Chondrocyte (in vitro differentiated cells): ENCODE data around the gene SERPINA1. TPM values are rescaled to one million over a fixed set of nuclear protein-coding genes. Genes with fewer than 3 reads are reported as not detected.

Experiments used
- DNase-seq: peaks from one replicate; pipeline ENCODE4 v3.0.0; 2021; ENCODE audit warnings: mixed read lengths, low spot score
- H3K27ac Mint-ChIP-seq: one replicate; pipeline ENCODE4 v1.8.0; 2021; ENCODE audit warnings: mild to moderate bottlenecking, moderate library complexity, mixed read lengths; ENCODE audit not compliant: unreplicated experiment
- H3K27me3 Mint-ChIP-seq: 2 replicates; pipeline ENCODE4 v1.8.0; 2021; ENCODE audit warnings: low read depth, mixed read lengths
- H3K36me3 Mint-ChIP-seq: 2 replicates; pipeline ENCODE4 v1.8.0; 2021; ENCODE audit warnings: low read depth, mixed read lengths
- H3K4me1 Mint-ChIP-seq: 2 replicates; pipeline ENCODE4 v1.8.0; 2021; ENCODE audit warnings: low read depth, mild to moderate bottlenecking, mixed read lengths
- H3K4me3 Mint-ChIP-seq: one replicate; pipeline ENCODE4 v1.8.0; 2021; ENCODE audit warnings: mild to moderate bottlenecking, moderate library complexity, mixed read lengths; ENCODE audit not compliant: unreplicated experiment
- H3K9me3 Mint-ChIP-seq: 2 replicates; pipeline ENCODE4 v1.8.0; 2021; ENCODE audit warnings: low read depth, mixed read lengths
- total RNA-seq: library from RNA; stranded (reverse); gene quantifications from 3 replicates; pipeline ENCODE4 v1.2.1, GENCODE V29; 2021
- TF ChIP-seq, protein P1 (sequence below): fragments of 200-600 bp; sonication (generic); IDR thresholded peaks from 2 replicates; pipeline ENCODE4 v1.5.0; 2021; ENCODE audit warnings: antibody characterized with exemption, mild to moderate bottlenecking, moderate library complexity

The SERPINA1 gene
- total RNA-seq, 1 donor from 2014 or later = 0.20 TPM

DNA sequence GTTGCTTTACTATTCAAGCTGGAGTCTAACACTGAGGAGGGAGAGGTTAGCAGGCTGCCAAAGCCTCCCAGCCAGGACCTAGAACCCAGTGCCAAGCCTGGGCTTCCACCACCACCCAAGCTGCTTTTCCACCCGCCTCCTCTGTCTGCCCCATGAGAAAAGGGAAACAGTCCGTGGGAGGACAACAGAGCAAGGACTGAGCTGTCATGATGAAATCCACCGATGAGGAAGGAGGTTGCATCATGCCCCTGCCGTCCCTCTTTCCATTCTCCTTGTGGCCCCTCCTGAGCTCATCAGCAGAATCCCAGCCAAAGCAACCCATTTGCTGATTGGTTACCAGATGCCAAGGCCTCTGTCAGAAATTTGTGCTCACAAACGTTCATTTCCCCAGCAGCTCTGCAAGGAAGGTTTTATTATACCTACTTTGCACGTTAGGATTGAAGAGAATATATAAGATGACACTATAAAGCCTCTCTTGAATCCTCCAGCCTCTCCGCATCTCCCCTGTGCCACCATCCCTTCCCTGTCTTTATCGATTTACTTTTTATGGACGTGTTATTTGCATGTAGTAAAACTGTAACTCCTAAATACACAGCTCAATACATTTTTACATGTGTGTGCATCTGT is 6.3 kb upstream of the SERPINA1 start:
- Mint-ChIP-seq H3K9me3 (no peaks in the 10 kb centered on the region), H3K27ac (no peak overlapping the region), H3K36me3 (no peaks in the 10 kb centered on the region), H3K27me3 (peaks cover 15% of the 10 kb centered on the region), H3K4me1 (peaks cover 16% of the 10 kb centered on the region), H3K4me3 (no peak overlapping the region)
- TF ChIP-seq, protein P1, sequence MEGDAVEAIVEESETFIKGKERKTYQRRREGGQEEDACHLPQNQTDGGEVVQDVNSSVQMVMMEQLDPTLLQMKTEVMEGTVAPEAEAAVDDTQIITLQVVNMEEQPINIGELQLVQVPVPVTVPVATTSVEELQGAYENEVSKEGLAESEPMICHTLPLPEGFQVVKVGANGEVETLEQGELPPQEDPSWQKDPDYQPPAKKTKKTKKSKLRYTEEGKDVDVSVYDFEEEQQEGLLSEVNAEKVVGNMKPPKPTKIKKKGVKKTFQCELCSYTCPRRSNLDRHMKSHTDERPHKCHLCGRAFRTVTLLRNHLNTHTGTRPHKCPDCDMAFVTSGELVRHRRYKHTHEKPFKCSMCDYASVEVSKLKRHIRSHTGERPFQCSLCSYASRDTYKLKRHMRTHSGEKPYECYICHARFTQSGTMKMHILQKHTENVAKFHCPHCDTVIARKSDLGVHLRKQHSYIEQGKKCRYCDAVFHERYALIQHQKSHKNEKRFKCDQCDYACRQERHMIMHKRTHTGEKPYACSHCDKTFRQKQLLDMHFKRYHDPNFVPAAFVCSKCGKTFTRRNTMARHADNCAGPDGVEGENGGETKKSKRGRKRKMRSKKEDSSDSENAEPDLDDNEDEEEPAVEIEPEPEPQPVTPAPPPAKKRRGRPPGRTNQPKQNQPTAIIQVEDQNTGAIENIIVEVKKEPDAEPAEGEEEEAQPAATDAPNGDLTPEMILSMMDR = no peak
- DNase-seq = no peak

DNA sequence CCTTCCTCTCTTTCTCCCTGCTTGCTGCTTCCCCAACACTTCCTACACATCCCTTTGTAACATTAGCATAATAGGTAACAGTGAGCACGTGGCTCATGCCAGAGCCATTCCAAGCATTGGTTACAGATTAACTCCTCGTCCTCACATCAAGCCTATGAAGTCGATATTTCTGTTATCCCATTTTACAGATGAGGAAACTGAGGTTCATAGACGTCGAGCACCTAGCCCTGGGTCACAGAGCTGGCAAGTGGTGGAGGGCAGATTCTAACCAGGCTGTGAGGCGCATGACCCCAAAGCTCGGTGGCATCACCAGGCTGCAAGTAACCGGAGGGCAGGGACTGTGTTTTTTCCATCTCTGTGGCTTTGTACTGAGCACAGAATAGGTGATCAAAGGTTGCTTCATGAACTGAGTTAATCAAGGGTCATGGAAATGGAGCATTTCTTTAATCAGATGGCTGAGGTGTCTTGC is 5.7 kb upstream of the SERPINA1 start:
- Mint-ChIP-seq H3K4me1 (peaks cover 16% of the 10 kb centered on the region), H3K9me3 (no peaks in the 10 kb centered on the region), H3K27me3 (peaks cover 15% of the 10 kb centered on the region), H3K27ac (no peak overlapping the region), H3K4me3 (no peak overlapping the region), H3K36me3 (no peaks in the 10 kb centered on the region)
- DNase-seq = no peak
- TF ChIP-seq, protein P1 = no peak

DNA sequence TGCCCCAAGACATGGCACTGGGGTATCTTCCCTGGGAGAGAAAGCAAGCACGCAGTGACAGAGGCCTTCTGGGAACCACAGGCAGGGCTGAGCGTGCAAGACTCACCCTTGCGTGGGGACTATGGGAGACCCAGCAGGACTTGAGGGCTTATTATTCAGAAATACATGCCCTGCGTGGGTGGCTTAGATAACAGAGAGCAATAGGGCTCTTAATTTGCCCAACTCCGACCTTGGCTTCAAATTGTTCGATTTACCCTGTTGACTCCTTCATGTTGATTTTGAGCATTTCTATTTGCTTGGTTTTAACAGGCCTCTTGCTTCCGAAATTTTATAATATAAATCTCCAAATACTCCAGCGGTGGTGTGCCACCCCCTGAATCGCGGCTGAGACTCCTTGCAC is 5.1 kb upstream of the SERPINA1 start:
- Mint-ChIP-seq H3K27me3 (peaks cover 13% of the 10 kb centered on the region), H3K4me3 (no peak overlapping the region), H3K4me1 (peaks cover 16% of the 10 kb centered on the region), H3K36me3 (no peaks in the 10 kb centered on the region), H3K9me3 (no peaks in the 10 kb centered on the region), H3K27ac (no peak overlapping the region)
- DNase-seq = no peak
- TF ChIP-seq, protein P1 = no peak

DNA sequence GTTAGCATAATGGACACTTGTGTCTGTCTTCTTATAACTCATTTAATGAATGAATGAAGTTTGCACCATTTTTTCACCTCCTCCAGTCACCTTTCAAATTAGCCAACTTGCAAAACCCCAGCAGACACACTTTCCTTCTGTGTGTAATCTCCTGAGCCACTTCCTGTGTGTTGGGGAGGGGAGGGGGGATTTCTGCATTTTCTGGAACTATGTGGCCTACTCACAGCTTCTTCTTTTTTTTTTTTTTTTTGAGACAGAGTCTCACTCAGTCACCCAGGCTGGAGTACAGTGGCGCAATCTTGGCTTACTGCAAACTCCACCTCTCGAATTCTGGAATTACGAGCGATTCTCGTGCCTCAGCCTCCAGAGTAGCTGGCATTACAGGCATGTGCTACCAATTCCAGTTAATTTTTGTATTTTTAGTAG is 4.1 kb upstream of the SERPINA1 start:
- Mint-ChIP-seq H3K27me3 (peaks cover 4% of the 10 kb centered on the region), H3K27ac (no peak overlapping the region), H3K4me3 (no peak overlapping the region), H3K4me1 (peaks cover 8% of the 10 kb centered on the region), H3K9me3 (no peaks in the 10 kb centered on the region), H3K36me3 (no peaks in the 10 kb centered on the region)
- DNase-seq = no peak
- TF ChIP-seq, protein P1 = no peak

DNA sequence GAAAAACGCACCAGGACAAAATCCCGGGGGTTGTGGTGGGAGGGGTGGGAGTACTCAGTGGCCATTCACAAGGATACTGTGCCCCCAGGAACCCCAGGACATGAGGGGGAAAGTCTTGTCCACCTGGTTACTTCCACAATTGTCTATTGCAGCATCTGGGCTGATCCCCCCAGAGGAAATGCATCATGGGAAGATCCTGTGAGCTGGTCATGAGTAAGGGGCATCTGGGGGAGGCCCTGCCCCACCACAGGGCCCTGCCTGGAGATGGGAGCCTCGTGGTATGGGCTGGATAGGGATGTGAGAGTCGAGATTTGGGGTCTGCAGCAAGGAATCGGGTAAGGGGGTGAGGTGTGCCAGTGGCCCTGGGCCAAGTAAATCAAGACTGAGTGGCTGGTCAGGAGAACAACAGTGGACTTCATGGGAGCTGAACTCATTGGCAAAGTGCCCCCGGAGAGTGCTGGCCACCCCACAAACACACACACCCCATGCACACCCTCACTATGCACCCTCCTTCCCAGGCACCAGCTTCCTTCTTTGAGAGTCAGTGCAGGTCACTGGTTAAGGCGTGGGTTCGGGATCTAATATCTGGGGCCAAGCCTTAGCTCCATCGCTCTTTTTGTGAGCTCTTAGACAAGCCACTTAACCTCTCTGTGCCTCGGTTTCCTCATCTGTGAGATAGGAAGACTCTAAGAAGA is 3.0 kb upstream of the SERPINA1 start:
- no peak overlapping the region for H3K27ac Mint-ChIP-seq
- H3K4me3 Mint-ChIP-seq = no peak overlapping the region
- no peak for DNase-seq
- TF ChIP-seq, protein P1 = no peak
- no peaks in the 10 kb centered on the region for H3K9me3 Mint-ChIP-seq
- no peaks in the 10 kb centered on the region for H3K27me3 Mint-ChIP-seq
- H3K4me1 Mint-ChIP-seq = peaks cover 4% of the 10 kb centered on the region
- H3K36me3 Mint-ChIP-seq = no peaks in the 10 kb centered on the region
